WTC11 (cell line): ENCODE data around the gene APBA3. TPM values are rescaled to one million over a fixed set of nuclear protein-coding genes. Genes with fewer than 3 reads are reported as not detected.

Experiments
- ATAC-seq: fragments of 200-7000 bp; cut with Tn5 transposase; 2 replicates; pipeline ENCODE4 v1.10.0; 2021; ENCODE audit warnings: mild to moderate bottlenecking, moderate library complexity
- CTCF ChIA-PET: fragments of 300-600 bp; sonication (Branson Sonifier 250); formaldehyde crosslinking; loops from one replicate; lab custom pipeline; 2021; ENCODE audit warnings: antibody characterized with exemption; lab: Charles Lee
- POLR2A ChIA-PET: fragments of 350-600 bp; sonication (Branson Sonifier 250); formaldehyde crosslinking; loops from one replicate; lab custom pipeline; 2021; ENCODE audit warnings: antibody characterized with exemption; lab: Charles Lee
- DNase-seq: peaks from one replicate; pipeline ENCODE4 v3.0.0; 2021; ENCODE audit warnings: low spot score
- H3K27ac Mint-ChIP-seq: 2 replicates; pipeline ENCODE4 v1.8.0; 2021; ENCODE audit warnings: mixed read lengths
- H3K27me3 Mint-ChIP-seq: 2 replicates; pipeline ENCODE4 v1.8.0; 2021; ENCODE audit warnings: low read depth, mild to moderate bottlenecking, moderate library complexity, mixed read lengths
- H3K36me3 Mint-ChIP-seq: 2 replicates; pipeline ENCODE4 v1.8.0; 2021; ENCODE audit warnings: mixed read lengths
- H3K4me1 Mint-ChIP-seq: 2 replicates; pipeline ENCODE4 v1.8.0; 2022; ENCODE audit warnings: mixed read lengths
- H3K4me3 Mint-ChIP-seq: 2 replicates; pipeline ENCODE4 v1.8.0; 2021; ENCODE audit warnings: mild to moderate bottlenecking, moderate library complexity, mixed read lengths
- H3K9me3 Mint-ChIP-seq: 2 replicates; pipeline ENCODE4 v1.8.0; 2021; ENCODE audit warnings: mixed read lengths
- E2F4 ChIP-seq: sonication (generic); formaldehyde crosslinking; IDR thresholded peaks from 2 replicates; pipeline ENCODE4 v1.8.1; 2022; ENCODE audit warnings: low read depth, mild to moderate bottlenecking, moderate library complexity, missing genetic modification reagents, borderline replicate concordance
- ERG ChIP-seq: fragments of 250-450 bp; sonication (Bioruptor Pico); IDR thresholded peaks from 2 replicates; pipeline ENCODE4 v1.8.0; 2021; ENCODE audit warnings: mild to moderate bottlenecking
- ETV6 ChIP-seq: sonication (generic); formaldehyde crosslinking; IDR thresholded peaks from 2 replicates; pipeline ENCODE4 v1.8.1; 2022; ENCODE audit warnings: mild to moderate bottlenecking, missing genetic modification reagents
- FOXK1 ChIP-seq: sonication (generic); formaldehyde crosslinking; IDR thresholded peaks from 2 replicates; pipeline ENCODE4 v1.8.0; 2022; ENCODE audit warnings: mild to moderate bottlenecking, moderate library complexity, missing genetic modification reagents
- FOXP1 ChIP-seq: sonication (generic); formaldehyde crosslinking; IDR thresholded peaks from 2 replicates; pipeline ENCODE4 v1.8.0; 2022; ENCODE audit warnings: missing genetic modification reagents, mild to moderate bottlenecking, moderate library complexity, borderline replicate concordance
- GABPB1 ChIP-seq: sonication (generic); formaldehyde crosslinking; IDR thresholded peaks from 2 replicates; pipeline ENCODE4 v1.8.1; 2023; ENCODE audit warnings: mild to moderate bottlenecking, missing genetic modification reagents
- GTF2I ChIP-seq: fragments of 250-450 bp; sonication (Bioruptor Pico); conservative IDR thresholded peaks from 2 replicates; pipeline ENCODE4 v1.4.0; 2021; ENCODE audit warnings: mild to moderate bottlenecking
- KAT7 ChIP-seq: sonication (generic); formaldehyde crosslinking; IDR thresholded peaks from 2 replicates; pipeline ENCODE4 v1.8.1; 2023; ENCODE audit warnings: missing genetic modification reagents, mild to moderate bottlenecking, borderline replicate concordance
- NFATC4 ChIP-seq: fragments of 250-450 bp; sonication (Bioruptor Pico); IDR thresholded peaks from 2 replicates; pipeline ENCODE4 v1.9.0; 2021; ENCODE audit warnings: mild to moderate bottlenecking
- NR2C2 ChIP-seq: sonication (generic); formaldehyde crosslinking; IDR thresholded peaks from 2 replicates; pipeline ENCODE4 v1.8.0; 2022; ENCODE audit warnings: mild to moderate bottlenecking, missing genetic modification reagents
- PRDM15 ChIP-seq: sonication (generic); formaldehyde crosslinking; IDR thresholded peaks from 2 replicates; pipeline ENCODE4 v1.8.0; 2022; ENCODE audit warnings: missing genetic modification reagents
- total RNA-seq: library from RNA; stranded (reverse); gene quantifications from 3 replicates; pipeline ENCODE4 v1.2.3, GENCODE V29; 2021
- TF ChIP-seq, protein P1 (sequence below): sonication (generic); formaldehyde crosslinking; IDR thresholded peaks from 2 replicates; pipeline ENCODE4 v1.8.1; 2022; ENCODE audit warnings: low read depth, missing genetic modification reagents, borderline replicate concordance
- TF ChIP-seq, protein P2 (sequence below): sonication (generic); formaldehyde crosslinking; IDR thresholded peaks from 2 replicates; pipeline ENCODE4 v1.8.0; 2022; ENCODE audit warnings: mild to moderate bottlenecking, missing genetic modification reagents
- TF ChIP-seq, protein P3 (sequence below): sonication (generic); formaldehyde crosslinking; IDR thresholded peaks from 2 replicates; pipeline ENCODE4 v1.8.1; 2023; ENCODE audit warnings: mild to moderate bottlenecking, missing genetic modification reagents

Gene APBA3
- total RNA-seq, 1 experiment from 2014 or later, result 27.5 TPM

- Mint-ChIP-seq H3K27ac (no peak overlapping the region), H3K4me1 (no peaks in the 10 kb centered on the region), H3K9me3 (no peaks in the 10 kb centered on the region), H3K36me3 (peaks cover 8% of the 10 kb centered on the region; the same call in 1 of the 2 replicates), H3K27me3 (no peaks in the 10 kb centered on the region), H3K4me3 (no peak overlapping the region)
- ChIA-PET CTCF (no interaction called here), POLR2A (no interaction called here)
- TF ChIP-seq GABPB1 (CRISPR knock-in tag) (no peak), NR2C2 (CRISPR knock-in tag) (no peak), KAT7 (CRISPR knock-in tag) (no peak), PRDM15 (CRISPR knock-in tag) (no peak), NFATC4 (CRISPR knock-in tag) (no peak), ETV6 (CRISPR knock-in tag) (no peak), ERG (CRISPR knock-in tag) (no peak), GTF2I (no peak), FOXK1 (no peak), FOXP1 (no peak), E2F4 (no peak)
- TF ChIP-seq, protein P1, sequence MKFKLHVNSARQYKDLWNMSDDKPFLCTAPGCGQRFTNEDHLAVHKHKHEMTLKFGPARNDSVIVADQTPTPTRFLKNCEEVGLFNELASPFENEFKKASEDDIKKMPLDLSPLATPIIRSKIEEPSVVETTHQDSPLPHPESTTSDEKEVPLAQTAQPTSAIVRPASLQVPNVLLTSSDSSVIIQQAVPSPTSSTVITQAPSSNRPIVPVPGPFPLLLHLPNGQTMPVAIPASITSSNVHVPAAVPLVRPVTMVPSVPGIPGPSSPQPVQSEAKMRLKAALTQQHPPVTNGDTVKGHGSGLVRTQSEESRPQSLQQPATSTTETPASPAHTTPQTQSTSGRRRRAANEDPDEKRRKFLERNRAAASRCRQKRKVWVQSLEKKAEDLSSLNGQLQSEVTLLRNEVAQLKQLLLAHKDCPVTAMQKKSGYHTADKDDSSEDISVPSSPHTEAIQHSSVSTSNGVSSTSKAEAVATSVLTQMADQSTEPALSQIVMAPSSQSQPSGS (CRISPR knock-in tag), result no peak
- TF ChIP-seq, protein P2, sequence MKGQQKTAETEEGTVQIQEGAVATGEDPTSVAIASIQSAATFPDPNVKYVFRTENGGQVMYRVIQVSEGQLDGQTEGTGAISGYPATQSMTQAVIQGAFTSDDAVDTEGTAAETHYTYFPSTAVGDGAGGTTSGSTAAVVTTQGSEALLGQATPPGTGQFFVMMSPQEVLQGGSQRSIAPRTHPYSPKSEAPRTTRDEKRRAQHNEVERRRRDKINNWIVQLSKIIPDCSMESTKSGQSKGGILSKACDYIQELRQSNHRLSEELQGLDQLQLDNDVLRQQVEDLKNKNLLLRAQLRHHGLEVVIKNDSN (CRISPR knock-in tag), result no peak
- TF ChIP-seq, protein P3, sequence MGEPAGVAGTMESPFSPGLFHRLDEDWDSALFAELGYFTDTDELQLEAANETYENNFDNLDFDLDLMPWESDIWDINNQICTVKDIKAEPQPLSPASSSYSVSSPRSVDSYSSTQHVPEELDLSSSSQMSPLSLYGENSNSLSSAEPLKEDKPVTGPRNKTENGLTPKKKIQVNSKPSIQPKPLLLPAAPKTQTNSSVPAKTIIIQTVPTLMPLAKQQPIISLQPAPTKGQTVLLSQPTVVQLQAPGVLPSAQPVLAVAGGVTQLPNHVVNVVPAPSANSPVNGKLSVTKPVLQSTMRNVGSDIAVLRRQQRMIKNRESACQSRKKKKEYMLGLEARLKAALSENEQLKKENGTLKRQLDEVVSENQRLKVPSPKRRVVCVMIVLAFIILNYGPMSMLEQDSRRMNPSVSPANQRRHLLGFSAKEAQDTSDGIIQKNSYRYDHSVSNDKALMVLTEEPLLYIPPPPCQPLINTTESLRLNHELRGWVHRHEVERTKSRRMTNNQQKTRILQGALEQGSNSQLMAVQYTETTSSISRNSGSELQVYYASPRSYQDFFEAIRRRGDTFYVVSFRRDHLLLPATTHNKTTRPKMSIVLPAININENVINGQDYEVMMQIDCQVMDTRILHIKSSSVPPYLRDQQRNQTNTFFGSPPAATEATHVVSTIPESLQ (CRISPR knock-in tag), result no peak
- DNase-seq (no peak), ATAC-seq (no peak)
These were observed 22.8 kb downstream of the APBA3 start for GRCh38 chr19:3738477-3739220.
